Effector memory CD4-positive, alpha-beta T cell (primary cell): Measurements from ENCODE around the gene CD2AP.

Experiments used
- DNase-seq, 3 donors: peaks; one replicate each; pipeline ENCODE4 v3.0.0-alpha.2; 2020
- H3K27ac ChIP-seq: 2 replicates; pipeline ENCODE4 v1.7.0; 2013; ENCODE audit warnings: mild to moderate bottlenecking, low read length, moderate library complexity; ENCODE audit not compliant: insufficient read depth, poor library complexity, severe bottlenecking
- H3K27me3 ChIP-seq: replicated peaks from 2 replicates; pipeline ENCODE4 v1.7.0; 2013; ENCODE audit warnings: mild to moderate bottlenecking, low read length; ENCODE audit not compliant: insufficient read depth, control insufficient read depth, poor library complexity, severe bottlenecking
- H3K36me3 ChIP-seq: 2 replicates; pipeline ENCODE4 v1.7.0; 2013; ENCODE audit warnings: mild to moderate bottlenecking, low read length, moderate library complexity; ENCODE audit not compliant: control insufficient read depth, insufficient read depth
- H3K4me1 ChIP-seq: 2 replicates; pipeline ENCODE4 v1.7.0; 2013; ENCODE audit warnings: low read length, mild to moderate bottlenecking; ENCODE audit not compliant: control insufficient read depth, insufficient read depth, poor library complexity, severe bottlenecking
- H3K4me3 ChIP-seq: 2 replicates; pipeline ENCODE4 v1.7.0; 2013; ENCODE audit warnings: low read length, low read depth, mild to moderate bottlenecking; ENCODE audit not compliant: insufficient read depth, poor library complexity, severe bottlenecking
- H3K9me3 ChIP-seq: 2 replicates; pipeline ENCODE4 v1.7.0; 2013; ENCODE audit warnings: mild to moderate bottlenecking, low read length, moderate library complexity; ENCODE audit not compliant: control insufficient read depth

Gene CD2AP

DNA sequence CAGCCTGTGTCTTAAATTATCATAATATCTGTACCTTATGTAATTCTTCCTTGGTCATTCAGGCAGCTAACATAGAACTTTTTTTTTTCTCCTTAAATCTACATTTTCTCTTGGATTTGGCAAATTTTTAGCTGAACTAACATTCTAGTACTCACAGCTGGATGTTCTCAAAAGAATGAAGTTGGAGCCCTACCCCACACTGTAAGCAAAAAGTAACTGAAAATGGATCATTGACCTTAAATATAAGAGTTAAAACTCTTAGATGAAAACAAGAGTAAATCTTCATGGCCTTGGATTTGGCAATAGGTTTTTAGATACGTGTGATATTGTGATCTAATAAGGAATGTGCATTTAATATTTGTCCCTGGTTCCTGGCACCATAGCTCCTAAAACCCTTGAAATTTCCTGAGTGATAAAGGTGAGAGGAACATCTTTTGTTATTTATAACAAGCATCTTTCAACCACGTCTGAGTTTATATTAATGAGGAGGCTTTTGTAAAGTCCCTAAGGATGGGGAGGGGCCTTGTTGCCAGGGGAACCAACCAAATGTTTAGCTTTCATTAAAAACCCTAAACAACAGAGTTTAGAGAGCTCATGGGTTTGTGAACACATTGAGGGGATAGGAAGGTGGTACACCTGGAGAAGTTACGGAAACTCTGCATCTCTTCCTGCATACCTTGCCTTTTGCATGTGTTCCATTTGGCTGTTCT, 114.7 kb downstream of the CD2AP start:
- Histone ChIP-seq H3K9me3 (no peaks in the 10 kb centered on the region), H3K27ac (no peak overlapping the region), H3K4me1 (no peaks in the 10 kb centered on the region), H3K27me3 (no peaks in the 10 kb centered on the region), H3K36me3 (peaks cover 23% of the 10 kb centered on the region), H3K4me3 (no peak overlapping the region)
- no peak for DNase-seq

DNA sequence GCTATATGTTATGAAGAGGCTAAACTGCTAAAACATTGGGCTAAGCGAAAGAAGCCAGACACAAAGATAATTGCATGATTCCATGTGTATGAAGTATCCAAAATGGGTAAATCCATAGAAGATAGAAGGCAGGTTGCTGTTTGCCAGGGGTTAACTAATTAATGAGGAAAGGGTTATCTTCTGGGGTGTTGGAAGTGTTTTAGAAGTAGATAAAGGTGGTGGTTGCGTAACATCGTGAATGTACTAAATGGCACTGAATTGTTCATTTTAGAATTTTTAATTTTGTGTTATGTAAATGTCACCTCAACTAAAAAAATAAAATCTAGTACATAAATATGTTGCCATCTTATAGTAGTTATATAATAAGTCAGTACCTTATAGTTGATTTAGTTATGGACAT, 116.4 kb downstream of the CD2AP start:
- no peaks in the 10 kb centered on the region for H3K27me3 ChIP-seq
- H3K36me3 ChIP-seq = peaks cover 24% of the 10 kb centered on the region
- no peaks in the 10 kb centered on the region for H3K9me3 ChIP-seq
- H3K4me1 ChIP-seq = no peaks in the 10 kb centered on the region
- no peak for DNase-seq
- H3K27ac ChIP-seq = no peak overlapping the region
- H3K4me3 ChIP-seq = no peak overlapping the region

DNA sequence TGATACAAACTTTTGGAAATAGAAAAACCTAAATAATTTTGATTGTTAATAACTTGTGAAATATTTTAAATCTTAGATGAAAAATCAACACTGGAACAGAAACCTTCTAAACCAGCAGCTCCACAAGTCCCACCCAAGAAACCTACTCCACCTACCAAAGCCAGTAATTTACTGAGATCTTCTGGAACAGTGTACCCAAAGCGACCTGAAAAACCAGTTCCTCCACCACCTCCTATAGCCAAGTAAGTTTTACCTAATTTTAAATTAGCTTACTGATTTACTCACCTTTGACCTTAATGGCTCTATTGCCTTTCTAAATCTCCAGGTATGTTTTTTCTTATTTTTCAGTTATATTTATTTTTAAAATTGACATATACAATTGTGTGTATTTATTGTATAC, 118.2 kb downstream of the CD2AP start:
- H3K4me3 ChIP-seq = no peak overlapping the region
- H3K27me3 ChIP-seq = no peaks in the 10 kb centered on the region
- H3K36me3 ChIP-seq = peaks cover 21% of the 10 kb centered on the region
- H3K4me1 ChIP-seq = no peaks in the 10 kb centered on the region
- no peak overlapping the region for H3K27ac ChIP-seq
- DNase-seq = no peak
- H3K9me3 ChIP-seq = no peaks in the 10 kb centered on the region

DNA sequence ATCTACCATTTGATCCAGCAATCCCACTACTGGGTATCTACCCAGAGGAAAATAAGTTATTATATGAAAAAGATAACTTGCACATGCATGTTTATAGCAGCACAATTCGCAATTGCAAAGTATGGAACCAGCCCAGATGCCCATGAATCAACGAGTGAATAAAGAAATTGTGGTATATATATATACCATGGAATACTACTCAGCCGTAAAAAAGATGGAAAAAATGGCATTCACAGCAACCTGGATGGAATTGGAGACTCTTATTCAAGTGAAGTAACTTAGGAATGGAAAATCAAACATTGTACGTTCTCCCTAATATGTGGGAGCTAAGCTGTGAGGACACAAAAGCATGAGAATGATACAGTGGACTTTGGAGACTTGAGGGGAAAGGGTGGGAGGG, 120.8 kb downstream of the CD2AP start:
- Histone ChIP-seq H3K36me3 (peaks cover 21% of the 10 kb centered on the region), H3K27ac (no peak overlapping the region), H3K27me3 (no peaks in the 10 kb centered on the region), H3K9me3 (no peaks in the 10 kb centered on the region), H3K4me3 (no peak overlapping the region), H3K4me1 (no peaks in the 10 kb centered on the region)
- DNase-seq = no peak

DNA sequence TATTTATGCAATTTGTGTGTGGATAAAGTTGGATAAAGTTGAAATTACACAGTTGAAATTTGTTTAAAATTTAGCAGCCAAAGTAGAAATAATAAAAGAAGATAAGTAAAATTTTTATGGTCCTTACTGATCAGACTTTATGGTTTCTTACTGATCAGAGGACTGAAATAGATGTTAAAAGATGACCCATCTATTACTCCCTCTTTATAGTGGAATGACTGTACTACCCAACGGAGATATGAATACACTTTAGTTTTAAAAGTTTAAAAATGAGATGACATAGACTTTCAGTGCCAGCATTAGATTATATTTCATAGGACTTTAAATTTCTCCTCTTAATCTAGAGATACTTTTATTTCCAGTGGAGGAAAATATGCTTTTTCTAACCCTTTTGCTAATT, 121.9 kb downstream of the CD2AP start:
- H3K9me3 ChIP-seq = no peaks in the 10 kb centered on the region
- DNase-seq = no peak
- no peak overlapping the region for H3K4me3 ChIP-seq
- H3K27me3 ChIP-seq = no peaks in the 10 kb centered on the region
- no peaks in the 10 kb centered on the region for H3K4me1 ChIP-seq
- H3K27ac ChIP-seq = no peak overlapping the region
- H3K36me3 ChIP-seq = peaks cover 21% of the 10 kb centered on the region

DNA sequence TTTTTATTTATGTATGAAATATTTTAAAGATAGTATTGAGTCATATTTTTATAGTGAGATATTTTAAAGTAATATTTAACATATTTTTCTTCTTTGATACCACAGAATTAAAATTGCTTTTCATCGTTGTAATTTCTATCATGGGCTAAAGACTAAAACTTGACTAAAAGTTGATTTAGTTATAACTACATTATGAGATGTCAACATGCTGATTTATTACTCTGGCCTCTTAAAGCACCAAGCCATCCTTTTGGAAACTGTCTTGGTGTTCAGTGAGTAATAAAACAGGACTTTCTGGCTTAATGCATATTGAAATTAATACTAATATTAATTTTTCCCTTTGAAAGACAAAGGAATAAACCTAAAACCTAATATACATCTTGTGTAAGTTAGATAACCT, 125.6 kb downstream of the CD2AP start:
- H3K27ac ChIP-seq = no peak overlapping the region
- H3K9me3 ChIP-seq = no peaks in the 10 kb centered on the region
- no peaks in the 10 kb centered on the region for H3K27me3 ChIP-seq
- H3K4me3 ChIP-seq = no peak overlapping the region
- no peak for DNase-seq
- no peaks in the 10 kb centered on the region for H3K4me1 ChIP-seq
- H3K36me3 ChIP-seq = peaks cover 17% of the 10 kb centered on the region

DNA sequence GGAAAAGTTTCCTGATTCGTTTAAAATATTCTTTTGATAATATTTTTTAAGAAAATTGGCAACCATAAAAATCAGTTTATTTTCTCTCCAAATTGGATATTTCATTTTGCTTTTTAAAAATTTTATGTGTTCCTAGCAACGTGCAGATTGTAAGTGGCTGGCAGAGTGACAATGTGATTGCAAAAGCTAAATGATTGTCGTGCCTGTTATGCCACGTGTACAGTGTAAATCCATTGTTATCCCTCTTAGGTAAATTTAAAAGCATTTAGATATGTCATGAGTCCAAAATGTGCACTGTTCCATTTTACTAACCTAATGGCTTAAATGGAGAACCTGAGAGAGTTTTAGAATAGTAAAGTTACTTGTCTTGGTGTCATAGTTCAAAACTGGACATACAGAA, 126.4 kb downstream of the CD2AP start:
- H3K36me3 ChIP-seq = peaks cover 17% of the 10 kb centered on the region
- no peak for DNase-seq
- H3K9me3 ChIP-seq = no peaks in the 10 kb centered on the region
- H3K4me3 ChIP-seq = no peak overlapping the region
- H3K27ac ChIP-seq = no peak overlapping the region
- no peaks in the 10 kb centered on the region for H3K4me1 ChIP-seq
- no peaks in the 10 kb centered on the region for H3K27me3 ChIP-seq

DNA sequence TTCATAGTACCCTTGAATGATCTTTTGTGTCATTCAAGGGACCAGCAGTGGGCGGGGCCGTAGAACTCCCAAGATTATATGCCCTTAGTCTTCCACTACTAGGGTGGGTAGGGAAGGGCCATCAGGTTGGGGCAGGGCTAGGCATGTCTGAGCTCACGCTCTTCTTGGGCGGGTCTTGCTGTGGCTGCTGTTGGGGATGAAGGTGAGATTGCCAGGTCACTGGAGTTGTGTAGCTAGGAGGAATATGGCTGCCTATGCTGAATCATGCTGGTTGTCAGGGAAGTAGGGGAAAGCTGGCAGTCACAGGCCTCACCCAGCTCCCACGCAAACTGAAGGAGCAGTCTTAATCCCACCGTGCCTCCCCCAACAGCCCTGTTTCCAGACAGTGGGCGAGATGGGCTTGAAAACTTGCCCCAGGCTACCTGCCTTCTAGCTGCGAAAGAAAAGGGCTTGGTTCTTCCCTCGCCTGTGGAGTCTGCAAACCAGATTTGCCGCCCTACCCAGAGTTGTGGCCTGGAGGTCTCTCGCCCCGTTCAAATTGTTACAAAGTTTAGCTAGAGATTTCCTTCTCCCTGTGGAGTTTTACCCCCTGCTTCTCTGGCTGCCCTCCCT, 144.4 kb downstream of the CD2AP start:
- no peaks in the 10 kb centered on the region for H3K27me3 ChIP-seq
- no peaks in the 10 kb centered on the region for H3K4me1 ChIP-seq
- no peak overlapping the region for H3K4me3 ChIP-seq
- no peak overlapping the region for H3K27ac ChIP-seq
- DNase-seq = no peak
- peaks cover 11% of the 10 kb centered on the region for H3K36me3 ChIP-seq
- no peaks in the 10 kb centered on the region for H3K9me3 ChIP-seq

DNA sequence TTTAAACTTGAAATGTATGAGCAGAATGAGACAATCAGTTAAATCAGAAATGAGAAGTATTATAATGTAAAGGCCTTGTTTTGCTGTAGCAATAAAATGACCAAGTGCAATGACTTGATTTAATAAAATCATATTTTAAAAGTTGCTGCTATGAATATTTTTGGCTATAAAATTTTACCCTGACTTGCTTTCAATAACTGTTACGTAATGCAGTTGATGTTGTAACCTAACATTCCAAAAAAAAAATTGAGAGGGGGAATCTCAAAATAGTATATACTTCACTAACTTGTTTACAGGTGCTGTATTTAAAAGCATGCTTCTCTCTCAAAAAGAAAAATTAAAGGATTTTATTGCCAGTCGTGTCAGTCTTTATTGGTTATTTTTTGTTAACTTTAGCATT, 149.2 kb downstream of the CD2AP start:
- Histone ChIP-seq H3K27ac (no peak overlapping the region), H3K4me3 (no peak overlapping the region), H3K4me1 (no peaks in the 10 kb centered on the region), H3K9me3 (no peaks in the 10 kb centered on the region), H3K27me3 (no peaks in the 10 kb centered on the region), H3K36me3 (peaks cover 11% of the 10 kb centered on the region)
- DNase-seq = no peak

DNA sequence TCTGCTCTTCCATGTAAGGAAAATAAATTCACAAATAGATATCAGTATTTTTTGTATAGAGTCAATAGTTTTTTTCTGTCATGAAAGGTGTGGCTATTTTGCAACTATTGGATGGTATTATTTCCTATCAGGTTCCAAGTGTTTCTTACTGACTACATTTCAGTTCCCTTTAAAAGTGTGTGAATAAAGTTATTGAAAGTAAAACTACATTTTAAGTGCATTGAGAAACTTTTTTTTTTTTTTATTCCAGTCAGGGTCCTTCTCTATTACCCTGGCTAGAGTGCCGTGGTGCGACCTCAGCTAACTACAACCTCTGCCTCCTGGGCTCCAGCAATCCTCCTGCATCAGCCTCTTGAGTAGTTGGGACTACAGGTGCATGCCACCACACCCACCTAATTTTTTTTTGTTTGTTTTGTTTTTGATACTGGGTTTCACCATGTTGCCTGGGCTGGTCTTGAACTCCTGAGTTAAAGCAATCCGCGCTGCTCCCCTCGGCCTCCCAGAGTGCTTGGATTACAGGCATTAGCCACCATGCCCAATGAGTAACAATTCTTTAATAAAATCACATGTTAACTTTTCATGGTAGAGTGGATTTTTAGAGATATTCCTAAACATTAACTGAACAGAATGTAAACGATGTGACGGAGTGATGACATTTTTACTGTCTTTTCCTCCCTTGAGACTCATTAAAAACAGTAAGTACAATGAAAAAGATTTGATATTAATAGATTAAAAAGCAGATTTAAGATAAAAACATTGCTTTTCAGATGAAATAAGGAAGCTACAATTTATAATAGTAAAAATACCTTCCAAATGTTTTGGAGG, 151.1 kb downstream of the CD2AP start:
- Histone ChIP-seq H3K36me3 (peaks cover 5% of the 10 kb centered on the region), H3K9me3 (no peaks in the 10 kb centered on the region), H3K4me1 (no peaks in the 10 kb centered on the region)

More for the DNA sequence above, 151.1 kb downstream of the CD2AP start:
- H3K4me3 ChIP-seq = no peak overlapping the region
- no peaks in the 10 kb centered on the region for H3K27me3 ChIP-seq
- DNase-seq = no peak
- H3K27ac ChIP-seq = no peak overlapping the region
